K562 (cell line): ENCODE results near the gene CDK4. TPM values are rescaled to one million over a fixed set of nuclear protein-coding genes. Genes with fewer than 3 reads are reported as not detected.

ENCODE experiments used
- E2F1 ChIP-seq: sonication (generic); formaldehyde crosslinking; IDR thresholded peaks from 2 replicates; pipeline ENCODE4 v1.8.1; 2023; ENCODE audit warnings: mild to moderate bottlenecking, missing genetic modification reagents, moderate library complexity
- EP400 ChIP-seq: fragments of 450-650 bp; IDR thresholded peaks from 2 replicates; pipeline ENCODE4 v1.6.1; 2017; ENCODE audit warnings: antibody characterized with exemption, mild to moderate bottlenecking, moderate library complexity
- GATA2 ChIP-seq: sonication (generic); formaldehyde crosslinking; IDR thresholded peaks from 2 replicates; pipeline ENCODE4 v1.4.0; 2020; ENCODE audit warnings: mild to moderate bottlenecking, missing genetic modification reagents
- NFYB ChIP-seq: IDR thresholded peaks from 2 replicates; pipeline ENCODE4 v1.6.1; 2011; ENCODE audit warnings: mild to moderate bottlenecking, moderate library complexity; ENCODE audit not compliant: insufficient read length; ENCODE audit errors: extremely low read depth
- RUNX1 ChIP-seq: sonication (generic); IDR thresholded peaks from 2 replicates; pipeline ENCODE4 v1.6.1; 2016; ENCODE audit warnings: antibody characterized with exemption, low read depth
- SNRNP70 ChIP-seq: fragments of 200-400 bp; formaldehyde crosslinking; optimal IDR thresholded peaks from 2 replicates; pipeline ENCODE3; 2017; ENCODE audit warnings: low read depth, low read length
- SUPT5H ChIP-seq: fragments of 450-650 bp; IDR thresholded peaks from 2 replicates; pipeline ENCODE4 v1.6.1; 2016
- TAF7 ChIP-seq: fragments of 450-650 bp; IDR thresholded peaks from 2 replicates; pipeline ENCODE4 v1.6.1; 2016; ENCODE audit warnings: missing genetic modification characterization, missing compliant biosample characterization
- TEAD1 ChIP-seq, 2 experiments: fragments of 450-650 bp in 1 of 2; sonication (generic) in 1 of 2; formaldehyde crosslinking; IDR thresholded peaks; 2 replicates each; pipeline versions ENCODE4 v1.4.0 to v1.8.0; 2020 to 2022; ENCODE audit warnings: mild to moderate bottlenecking in 2 of 2, missing genetic modification reagents in 1 of 2
- THRA ChIP-seq: fragments of 450-650 bp; IDR thresholded peaks from 2 replicates; pipeline ENCODE4 v1.6.1; 2017; ENCODE audit warnings: mild to moderate bottlenecking, moderate library complexity
- ZNF175 ChIP-seq: fragments of 200-800 bp; sonication (Bioruptor generic); IDR thresholded peaks from 2 replicates; pipeline ENCODE4 v1.6.1; 2016; ENCODE audit warnings: low read depth, mild to moderate bottlenecking, missing genetic modification characterization, missing compliant biosample characterization
- ZNF324 ChIP-seq: fragments of 250-450 bp; sonication (Bioruptor Pico); IDR thresholded peaks from 2 replicates; pipeline ENCODE4 v1.4.0; 2020; ENCODE audit warnings: mild to moderate bottlenecking
- ZNF717 ChIP-seq: fragments of 250-450 bp; sonication (Bioruptor Pico); IDR thresholded peaks from 2 replicates; pipeline ENCODE4 v1.5.0; 2021
- polyA plus RNA-seq, 8 experiments: library from polyadenylated mRNA; depleted of rRNA in 4 of 8; stranded (reverse) in 5 of 8; unstranded in 3 of 8; fragments of >200 nt; fragmentation: Nextera tagmentation in 2 of 8; fragmentation: Illumina TruSeq in 1 of 8; extraction: Ambion mirVana in 2 of 8; extraction: Trizol in 1 of 8; gene quantifications; 2 replicates each; pipeline versions ENCODE4 v1.2.1 to v1.2.3, GENCODE V29; 2011 to 2014; ENCODE audit warnings: inconsistent platforms in 1 of 8, missing spikeins in 1 of 8
- total RNA-seq, 7 experiments: library from RNA; depleted of rRNA in 6 of 7; stranded (reverse); fragments of >200 nt in 6 of 7; fragmentation: Illumina TruSeq in 2 of 7; extraction: Trizol in 2 of 7; gene quantifications; 2 replicates each; pipeline versions ENCODE4 v1.2.1 to v1.2.3, GENCODE V29; 2011 to 2021; ENCODE audit warnings: low replicate concordance in 1 of 7
- TF ChIP-seq, protein P1 (sequence below): sonication (generic); formaldehyde crosslinking; IDR thresholded peaks from 2 replicates; pipeline ENCODE4 v1.8.1; 2023; ENCODE audit warnings: missing genetic modification reagents, mild to moderate bottlenecking, borderline replicate concordance
- TF ChIP-seq, protein P2 (sequence below), 3 experiments: fragments of 200-800 bp in 1 of 3; sonication (Bioruptor generic) in 1 of 3; sonication (generic) in 1 of 3; formaldehyde crosslinking in 1 of 3; IDR thresholded peaks; 2 replicates each; pipeline versions ENCODE4 v1.6.1 to v1.8.0; 2016 to 2022; ENCODE audit warnings: mild to moderate bottlenecking in 2 of 3, missing compliant biosample characterization in 2 of 3, missing genetic modification characterization in 2 of 3, missing genetic modification reagents in 1 of 3
- TF ChIP-seq, protein P3 (sequence below): fragments of 250-450 bp; sonication (Bioruptor Pico); IDR thresholded peaks from 2 replicates; pipeline ENCODE4 v1.5.0; 2021
- TF ChIP-seq, protein P4 (sequence below): sonication (generic); formaldehyde crosslinking; IDR thresholded peaks from 2 replicates; pipeline ENCODE4 v1.8.0; 2022; ENCODE audit warnings: mild to moderate bottlenecking, missing genetic modification reagents

Gene CDK4
- total and polyA plus RNA-seq, 9 of the 15 experiments (the other 6 are each of a cell fraction or from before 2014, with no cell fraction given): 37.8 to 436 (median 238) TPM

DNA sequence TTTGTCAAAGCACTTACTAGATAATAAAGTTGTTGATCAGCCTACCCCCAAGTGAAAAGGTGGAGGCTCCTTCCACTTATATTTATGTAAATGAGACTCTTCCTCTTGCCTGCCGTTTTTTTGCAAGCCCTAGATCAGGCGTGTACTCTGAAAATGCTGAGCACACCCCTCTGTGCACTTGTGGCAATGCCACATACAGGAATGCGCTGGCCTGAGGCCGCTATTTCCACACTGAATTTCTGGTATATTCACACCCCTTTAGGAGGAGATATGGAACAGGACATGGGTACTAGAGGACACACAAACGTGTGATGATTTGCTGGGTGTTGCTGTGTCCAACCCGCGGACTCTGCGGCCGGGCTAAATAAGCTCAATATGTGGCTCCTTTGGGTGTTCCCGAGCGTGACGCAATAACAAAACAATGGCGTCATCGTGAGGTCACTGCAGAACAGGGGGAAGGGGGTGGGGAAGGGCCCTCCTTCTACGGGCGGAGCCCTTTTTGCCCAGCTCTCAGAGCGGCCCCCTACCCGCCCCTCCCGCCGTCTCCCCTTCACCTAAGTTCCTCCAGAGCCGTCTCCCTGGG, 7.8 kb downstream of the CDK4 start (continued):
- no peak for TF ChIP-seq THRA
- TF ChIP-seq, protein P1, sequence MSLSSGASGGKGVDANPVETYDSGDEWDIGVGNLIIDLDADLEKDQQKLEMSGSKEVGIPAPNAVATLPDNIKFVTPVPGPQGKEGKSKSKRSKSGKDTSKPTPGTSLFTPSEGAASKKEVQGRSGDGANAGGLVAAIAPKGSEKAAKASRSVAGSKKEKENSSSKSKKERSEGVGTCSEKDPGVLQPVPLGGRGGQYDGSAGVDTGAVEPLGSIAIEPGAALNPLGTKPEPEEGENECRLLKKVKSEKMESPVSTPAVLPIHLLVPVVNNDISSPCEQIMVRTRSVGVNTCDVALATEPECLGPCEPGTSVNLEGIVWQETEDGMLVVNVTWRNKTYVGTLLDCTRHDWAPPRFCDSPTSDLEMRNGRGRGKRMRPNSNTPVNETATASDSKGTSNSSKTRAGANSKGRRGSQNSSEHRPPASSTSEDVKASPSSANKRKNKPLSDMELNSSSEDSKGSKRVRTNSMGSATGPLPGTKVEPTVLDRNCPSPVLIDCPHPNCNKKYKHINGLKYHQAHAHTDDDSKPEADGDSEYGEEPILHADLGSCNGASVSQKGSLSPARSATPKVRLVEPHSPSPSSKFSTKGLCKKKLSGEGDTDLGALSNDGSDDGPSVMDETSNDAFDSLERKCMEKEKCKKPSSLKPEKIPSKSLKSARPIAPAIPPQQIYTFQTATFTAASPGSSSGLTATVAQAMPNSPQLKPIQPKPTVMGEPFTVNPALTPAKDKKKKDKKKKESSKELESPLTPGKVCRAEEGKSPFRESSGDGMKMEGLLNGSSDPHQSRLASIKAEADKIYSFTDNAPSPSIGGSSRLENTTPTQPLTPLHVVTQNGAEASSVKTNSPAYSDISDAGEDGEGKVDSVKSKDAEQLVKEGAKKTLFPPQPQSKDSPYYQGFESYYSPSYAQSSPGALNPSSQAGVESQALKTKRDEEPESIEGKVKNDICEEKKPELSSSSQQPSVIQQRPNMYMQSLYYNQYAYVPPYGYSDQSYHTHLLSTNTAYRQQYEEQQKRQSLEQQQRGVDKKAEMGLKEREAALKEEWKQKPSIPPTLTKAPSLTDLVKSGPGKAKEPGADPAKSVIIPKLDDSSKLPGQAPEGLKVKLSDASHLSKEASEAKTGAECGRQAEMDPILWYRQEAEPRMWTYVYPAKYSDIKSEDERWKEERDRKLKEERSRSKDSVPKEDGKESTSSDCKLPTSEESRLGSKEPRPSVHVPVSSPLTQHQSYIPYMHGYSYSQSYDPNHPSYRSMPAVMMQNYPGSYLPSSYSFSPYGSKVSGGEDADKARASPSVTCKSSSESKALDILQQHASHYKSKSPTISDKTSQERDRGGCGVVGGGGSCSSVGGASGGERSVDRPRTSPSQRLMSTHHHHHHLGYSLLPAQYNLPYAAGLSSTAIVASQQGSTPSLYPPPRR (CRISPR knock-in tag): peak; percentile 75; the same call in 1 of the 2 replicates
- TF ChIP-seq GATA2 (CRISPR knock-in tag): no peak
- TF ChIP-seq ZNF717 (CRISPR knock-in tag): no peak
- TF ChIP-seq, protein P2, sequence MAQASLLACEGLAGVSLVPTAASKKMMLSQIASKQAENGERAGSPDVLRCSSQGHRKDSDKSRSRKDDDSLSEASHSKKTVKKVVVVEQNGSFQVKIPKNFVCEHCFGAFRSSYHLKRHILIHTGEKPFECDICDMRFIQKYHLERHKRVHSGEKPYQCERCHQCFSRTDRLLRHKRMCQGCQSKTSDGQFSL (CRISPR knock-in tag; IDR thresholded peaks at IDR 0.05): no peak
- TF ChIP-seq, protein P2 (tag; IDR thresholded peaks at IDR 0.05): no peak
- no peak for TF ChIP-seq ZNF324 (CRISPR knock-in tag)
- peak; percentile 46; the same call in 1 of the 2 replicates for TF ChIP-seq EP400
- TF ChIP-seq TAF7 (tag): no peak
- TF ChIP-seq, protein P3, sequence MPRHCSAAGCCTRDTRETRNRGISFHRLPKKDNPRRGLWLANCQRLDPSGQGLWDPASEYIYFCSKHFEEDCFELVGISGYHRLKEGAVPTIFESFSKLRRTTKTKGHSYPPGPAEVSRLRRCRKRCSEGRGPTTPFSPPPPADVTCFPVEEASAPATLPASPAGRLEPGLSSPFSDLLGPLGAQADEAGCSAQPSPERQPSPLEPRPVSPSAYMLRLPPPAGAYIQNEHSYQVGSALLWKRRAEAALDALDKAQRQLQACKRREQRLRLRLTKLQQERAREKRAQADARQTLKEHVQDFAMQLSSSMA (CRISPR knock-in tag): no peak
- TF ChIP-seq TEAD1 (CRISPR knock-in tag; IDR thresholded peaks at IDR 0.05): no peak
- TF ChIP-seq RUNX1: no peak
- no peak for TF ChIP-seq SNRNP70
- TF ChIP-seq NFYB: no peak
- TF ChIP-seq, protein P4, sequence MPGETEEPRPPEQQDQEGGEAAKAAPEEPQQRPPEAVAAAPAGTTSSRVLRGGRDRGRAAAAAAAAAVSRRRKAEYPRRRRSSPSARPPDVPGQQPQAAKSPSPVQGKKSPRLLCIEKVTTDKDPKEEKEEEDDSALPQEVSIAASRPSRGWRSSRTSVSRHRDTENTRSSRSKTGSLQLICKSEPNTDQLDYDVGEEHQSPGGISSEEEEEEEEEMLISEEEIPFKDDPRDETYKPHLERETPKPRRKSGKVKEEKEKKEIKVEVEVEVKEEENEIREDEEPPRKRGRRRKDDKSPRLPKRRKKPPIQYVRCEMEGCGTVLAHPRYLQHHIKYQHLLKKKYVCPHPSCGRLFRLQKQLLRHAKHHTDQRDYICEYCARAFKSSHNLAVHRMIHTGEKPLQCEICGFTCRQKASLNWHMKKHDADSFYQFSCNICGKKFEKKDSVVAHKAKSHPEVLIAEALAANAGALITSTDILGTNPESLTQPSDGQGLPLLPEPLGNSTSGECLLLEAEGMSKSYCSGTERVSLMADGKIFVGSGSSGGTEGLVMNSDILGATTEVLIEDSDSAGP (CRISPR knock-in tag): 0 out of 2 replicates have a peak, but pooled peaks have one; percentile 29
- 0 out of 2 replicates have a peak, but pooled peaks have one; percentile 48 for TF ChIP-seq ZNF175
- TF ChIP-seq SUPT5H: no peak
- TF ChIP-seq E2F1 (CRISPR knock-in tag): 0 out of 2 replicates have a peak, but pooled peaks have one; percentile 27
